Neural progenitor cell (in vitro differentiated cells): ENCODE data around the gene DUSP8.

Experiments used
- EZH2 ChIP-seq: fragments of 200-600 bp; sonication (generic); IDR thresholded peaks from 2 replicates; pipeline ENCODE4 v1.6.1; 2017; ENCODE audit warnings: antibody characterized with exemption, mild to moderate bottlenecking, moderate library complexity
- TF ChIP-seq, protein P1 (sequence below): fragments of 200-600 bp; sonication (generic); IDR thresholded peaks from 2 replicates; pipeline ENCODE4 v1.5.1; 2017; ENCODE audit warnings: antibody characterized with exemption, mild to moderate bottlenecking

- TF ChIP-seq, protein P1, sequence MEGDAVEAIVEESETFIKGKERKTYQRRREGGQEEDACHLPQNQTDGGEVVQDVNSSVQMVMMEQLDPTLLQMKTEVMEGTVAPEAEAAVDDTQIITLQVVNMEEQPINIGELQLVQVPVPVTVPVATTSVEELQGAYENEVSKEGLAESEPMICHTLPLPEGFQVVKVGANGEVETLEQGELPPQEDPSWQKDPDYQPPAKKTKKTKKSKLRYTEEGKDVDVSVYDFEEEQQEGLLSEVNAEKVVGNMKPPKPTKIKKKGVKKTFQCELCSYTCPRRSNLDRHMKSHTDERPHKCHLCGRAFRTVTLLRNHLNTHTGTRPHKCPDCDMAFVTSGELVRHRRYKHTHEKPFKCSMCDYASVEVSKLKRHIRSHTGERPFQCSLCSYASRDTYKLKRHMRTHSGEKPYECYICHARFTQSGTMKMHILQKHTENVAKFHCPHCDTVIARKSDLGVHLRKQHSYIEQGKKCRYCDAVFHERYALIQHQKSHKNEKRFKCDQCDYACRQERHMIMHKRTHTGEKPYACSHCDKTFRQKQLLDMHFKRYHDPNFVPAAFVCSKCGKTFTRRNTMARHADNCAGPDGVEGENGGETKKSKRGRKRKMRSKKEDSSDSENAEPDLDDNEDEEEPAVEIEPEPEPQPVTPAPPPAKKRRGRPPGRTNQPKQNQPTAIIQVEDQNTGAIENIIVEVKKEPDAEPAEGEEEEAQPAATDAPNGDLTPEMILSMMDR: no peak
- TF ChIP-seq EZH2: no peak
Observed at GRCh38 chr11:1542267-1542666, 29.8 kb downstream of the DUSP8 start.
